D721Med (cell line): ENCODE results near the gene LPCAT2.

Experiments used
- DNase-seq: peaks from one replicate; pipeline ENCODE4 v3.0.0; 2011; ENCODE audit warnings: low spot score; ENCODE audit not compliant: insufficient read length
- FAIRE-seq: peaks from 2 replicates; lab custom pipeline; 2011; peaks lifted over from hg19 to GRCh38; lab: Jason Lieb, UNC
- TF ChIP-seq, protein P1 (sequence below): IDR thresholded peaks from 2 replicates; pipeline ENCODE4 v1.5.1; 2012; ENCODE audit warnings: mild to moderate bottlenecking, control low read depth; ENCODE audit not compliant: insufficient read depth; ENCODE audit errors: missing control alignments

The LPCAT2 gene

GRCh38 chr16:55481023-55481422, 27.8 kb upstream of the LPCAT2 start:
- DNase-seq (no peak), FAIRE-seq (no peak)
- TF ChIP-seq, protein P1, sequence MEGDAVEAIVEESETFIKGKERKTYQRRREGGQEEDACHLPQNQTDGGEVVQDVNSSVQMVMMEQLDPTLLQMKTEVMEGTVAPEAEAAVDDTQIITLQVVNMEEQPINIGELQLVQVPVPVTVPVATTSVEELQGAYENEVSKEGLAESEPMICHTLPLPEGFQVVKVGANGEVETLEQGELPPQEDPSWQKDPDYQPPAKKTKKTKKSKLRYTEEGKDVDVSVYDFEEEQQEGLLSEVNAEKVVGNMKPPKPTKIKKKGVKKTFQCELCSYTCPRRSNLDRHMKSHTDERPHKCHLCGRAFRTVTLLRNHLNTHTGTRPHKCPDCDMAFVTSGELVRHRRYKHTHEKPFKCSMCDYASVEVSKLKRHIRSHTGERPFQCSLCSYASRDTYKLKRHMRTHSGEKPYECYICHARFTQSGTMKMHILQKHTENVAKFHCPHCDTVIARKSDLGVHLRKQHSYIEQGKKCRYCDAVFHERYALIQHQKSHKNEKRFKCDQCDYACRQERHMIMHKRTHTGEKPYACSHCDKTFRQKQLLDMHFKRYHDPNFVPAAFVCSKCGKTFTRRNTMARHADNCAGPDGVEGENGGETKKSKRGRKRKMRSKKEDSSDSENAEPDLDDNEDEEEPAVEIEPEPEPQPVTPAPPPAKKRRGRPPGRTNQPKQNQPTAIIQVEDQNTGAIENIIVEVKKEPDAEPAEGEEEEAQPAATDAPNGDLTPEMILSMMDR, result no peak

- DNase-seq (no peak), FAIRE-seq (no peak)
- TF ChIP-seq, protein P1, result no peak
Measured at GRCh38 chr16:55482056-55482455, 26.8 kb upstream of the LPCAT2 start.

- TF ChIP-seq, protein P1, result no peak
- FAIRE-seq (no peak), DNase-seq (no peak)
Measured at GRCh38 chr16:55487048-55487803, 21.6 kb upstream of the LPCAT2 start.

DNA sequence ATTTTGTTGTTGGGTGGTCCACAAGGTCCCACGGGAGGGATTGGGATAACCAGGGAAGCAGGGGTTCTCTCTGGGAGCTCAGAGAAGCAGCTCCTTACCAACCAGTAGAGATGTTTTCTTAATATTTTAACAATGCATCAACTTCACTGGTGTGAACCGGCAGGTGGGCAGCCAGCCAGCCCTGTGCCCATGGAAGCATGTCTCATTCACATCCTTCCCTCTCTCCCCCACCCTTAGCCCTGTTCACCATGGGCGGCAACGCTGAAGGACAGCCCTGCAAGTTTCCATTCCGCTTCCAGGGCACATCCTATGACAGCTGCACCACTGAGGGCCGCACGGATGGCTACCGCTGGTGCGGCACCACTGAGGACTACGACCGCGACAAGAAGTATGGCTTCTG, 20.6 kb upstream of the LPCAT2 start:
- TF ChIP-seq, protein P1, result no peak
- DNase-seq (no peak), FAIRE-seq (no peak)

- no peak for DNase-seq
- FAIRE-seq, result no peak
- TF ChIP-seq, protein P1, result no peak
Measured at GRCh38 chr16:55489119-55489955, 19.5 kb upstream of the LPCAT2 start.

DNA sequence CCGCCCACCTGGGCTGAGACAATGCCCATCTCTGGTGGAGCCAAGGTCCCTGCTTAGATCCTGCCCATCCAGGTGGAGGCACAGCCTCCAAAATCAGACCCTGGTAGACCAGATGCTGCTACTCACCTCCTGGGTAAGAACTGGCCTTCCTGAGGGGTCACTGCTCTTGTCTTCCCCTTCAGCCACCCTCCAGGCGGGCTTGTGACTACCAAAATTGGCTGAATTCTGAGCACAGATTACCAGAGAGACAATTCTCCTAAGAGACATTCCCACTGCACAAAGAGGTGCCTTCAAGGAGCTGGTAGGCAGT, 19.0 kb upstream of the LPCAT2 start:
- FAIRE-seq, result no peak
- TF ChIP-seq, protein P1, result no peak
- DNase-seq, result no peak

GRCh38 chr16:55490301-55490700, 18.6 kb upstream of the LPCAT2 start:
- no peak for DNase-seq
- TF ChIP-seq, protein P1, result no peak
- no peak for FAIRE-seq
